K562 (cell line): ENCODE measurements around the gene ECSCR. TPM values are rescaled to one million over a fixed set of nuclear protein-coding genes. Genes with fewer than 3 reads are reported as not detected.

ENCODE experiments used
- ARHGAP35 ChIP-seq: fragments of 450-650 bp; IDR thresholded peaks from 2 replicates; pipeline ENCODE4 v1.6.1; 2018; ENCODE audit not compliant: partially characterized antibody
- BRD9 ChIP-seq: fragments of 450-650 bp; IDR thresholded peaks from 2 replicates; pipeline ENCODE4 v1.6.1; 2018; ENCODE audit warnings: low read depth; ENCODE audit not compliant: partially characterized antibody
- CEBPG ChIP-seq, 3 experiments: fragments of 200-800 bp in 1 of 3; sonication (Bioruptor generic) in 1 of 3; sonication (generic) in 1 of 3; formaldehyde crosslinking in 1 of 3; IDR thresholded peaks in 2 of 3; conservative IDR thresholded peaks in 1 of 3; 2 replicates each; pipeline versions ENCODE4 v1.6.1 to v1.8.0; 2016 to 2022; ENCODE audit warnings: missing compliant biosample characterization in 2 of 3, missing genetic modification characterization in 2 of 3, mild to moderate bottlenecking in 1 of 3, missing genetic modification reagents in 1 of 3
- CXXC5 ChIP-seq: fragments of 250-450 bp; sonication (Bioruptor Pico); IDR thresholded peaks from 2 replicates; pipeline ENCODE4 v1.8.0; 2022; ENCODE audit warnings: inconsistent platforms, mild to moderate bottlenecking, moderate library complexity
- DIDO1 ChIP-seq: fragments of 450-650 bp; IDR thresholded peaks from 2 replicates; pipeline ENCODE4 v1.6.1; 2016; ENCODE audit warnings: low read depth, missing biosample characterization, missing genetic modification characterization
- ELF2 ChIP-seq: fragments of 250-450 bp; sonication (Bioruptor Pico); IDR thresholded peaks from 2 replicates; pipeline ENCODE4 v1.5.0; 2021; ENCODE audit warnings: mild to moderate bottlenecking
- HSF4 ChIP-seq: fragments of 250-450 bp; sonication (Bioruptor Pico); IDR thresholded peaks from 2 replicates; pipeline ENCODE4 v2.1.2; 2022; ENCODE audit warnings: mild to moderate bottlenecking, moderate library complexity, borderline replicate concordance
- MECOM ChIP-seq: fragments of 250-450 bp; sonication (Bioruptor Pico); IDR thresholded peaks from 2 replicates; pipeline ENCODE4 v1.8.0; 2022; ENCODE audit warnings: inconsistent platforms
- MYNN ChIP-seq, 2 experiments: sonication (generic); formaldehyde crosslinking in 1 of 2; IDR thresholded peaks; 2 replicates each; pipeline versions ENCODE4 v1.5.0 to v1.6.1; 2016 to 2020; ENCODE audit warnings: antibody characterized with exemption in 1 of 2, missing genetic modification reagents in 1 of 2
- NR2C2 ChIP-seq, 2 experiments: fragments of 200-800 bp in 1 of 2; sonication (Bioruptor generic) in 1 of 2; sonication (generic) in 1 of 2; formaldehyde crosslinking in 1 of 2; IDR thresholded peaks; 2 replicates each; pipeline versions ENCODE4 v1.6.1 to v1.8.0; 2016 to 2022; ENCODE audit warnings: mild to moderate bottlenecking in 1 of 2, missing compliant biosample characterization in 1 of 2, missing genetic modification characterization in 1 of 2, missing genetic modification reagents in 1 of 2
- PML ChIP-seq: IDR thresholded peaks from 2 replicates; pipeline ENCODE4 v1.6.1; 2012; ENCODE audit warnings: low read length, inconsistent platforms
- RBFOX2 ChIP-seq: fragments of 200-400 bp; formaldehyde crosslinking; IDR thresholded peaks from 2 replicates; pipeline ENCODE4 v1.6.1; 2017; ENCODE audit warnings: low read depth, mild to moderate bottlenecking, low read length, moderate library complexity
- RBM17 ChIP-seq: fragments of 200-400 bp; formaldehyde crosslinking; IDR thresholded peaks from 2 replicates; pipeline ENCODE4 v1.6.1; 2017; ENCODE audit warnings: low read depth, mild to moderate bottlenecking, low read length, borderline replicate concordance
- RFX5 ChIP-seq: IDR thresholded peaks from 2 replicates; pipeline ENCODE4 v1.6.1; 2011; ENCODE audit warnings: low read depth, mild to moderate bottlenecking, improper control_type of control experiment, low read length
- RNF2 ChIP-seq: sonication (generic); IDR thresholded peaks from 2 replicates; pipeline ENCODE4 v1.6.1; 2016
- SMAD2 ChIP-seq: fragments of 150-350 bp; IDR thresholded peaks from 2 replicates; pipeline ENCODE4 v1.6.1; 2014; ENCODE audit warnings: low read depth, mild to moderate bottlenecking, low read length
- SPI1 ChIP-seq: IDR thresholded peaks from 2 replicates; pipeline ENCODE4 v1.6.1; 2011; ENCODE audit warnings: low read depth, low read length, control low read depth, borderline replicate concordance
- STAT5A ChIP-seq: IDR thresholded peaks from 2 replicates; pipeline ENCODE4 v1.6.1; 2012; ENCODE audit warnings: low read length, inconsistent platforms, borderline replicate concordance
- TBP ChIP-seq: optimal IDR thresholded peaks from 2 replicates; pipeline ENCODE3; 2011; ENCODE audit warnings: low read depth, low read length, improper control_type of control experiment
- TCF15 ChIP-seq: fragments of 250-450 bp; sonication (Bioruptor Pico); IDR thresholded peaks from 2 replicates; pipeline ENCODE4 v1.8.0; 2022; ENCODE audit warnings: moderate library complexity, mild to moderate bottlenecking, inconsistent platforms
- TRIM24 ChIP-seq, 2 experiments: fragments of 450-650 bp; IDR thresholded peaks; 2 replicates each; pipeline ENCODE4 v1.6.1; 2016
- USF1 ChIP-seq: sonication (generic); formaldehyde crosslinking; IDR thresholded peaks from 2 replicates; pipeline ENCODE4 v1.9.0; 2022; ENCODE audit warnings: mild to moderate bottlenecking, missing genetic modification reagents
- XRCC4 ChIP-seq: IDR thresholded peaks from one replicate; pipeline ENCODE4 v1.6.1; 2011; ENCODE audit not compliant: insufficient read depth, insufficient read length; ENCODE audit errors: extremely low read depth
- ZBTB8A ChIP-seq: fragments of 450-650 bp; IDR thresholded peaks from 2 replicates; pipeline ENCODE4 v1.6.1; 2018; ENCODE audit warnings: mild to moderate bottlenecking, moderate library complexity; ENCODE audit not compliant: partially characterized antibody
- ZNF224 ChIP-seq: sonication (generic); formaldehyde crosslinking; IDR thresholded peaks from 2 replicates; pipeline ENCODE4 v1.8.0; 2022; ENCODE audit warnings: mild to moderate bottlenecking, missing genetic modification reagents
- ZNF24 ChIP-seq: fragments of 450-650 bp; IDR thresholded peaks from 2 replicates; pipeline ENCODE4 v1.6.1; 2016
- ZNF41 ChIP-seq: fragments of 250-450 bp; sonication (Bioruptor Pico); conservative IDR thresholded peaks from 2 replicates; pipeline ENCODE4 v1.4.0; 2020; ENCODE audit warnings: mild to moderate bottlenecking
- ZNF431 ChIP-seq: sonication (generic); formaldehyde crosslinking; IDR thresholded peaks from 2 replicates; pipeline ENCODE4 v1.8.0; 2022; ENCODE audit warnings: mild to moderate bottlenecking, missing genetic modification reagents
- ZNF766 ChIP-seq: fragments of 200-800 bp; sonication (Bioruptor generic); conservative IDR thresholded peaks from 2 replicates; pipeline ENCODE4 v1.6.1; 2016; ENCODE audit warnings: missing genetic modification characterization, missing compliant biosample characterization
- ZNF77 ChIP-seq: fragments of 250-450 bp; sonication (Bioruptor Pico); IDR thresholded peaks from 2 replicates; pipeline ENCODE4 v1.5.0; 2020
- polyA plus RNA-seq, 8 experiments: library from polyadenylated mRNA; depleted of rRNA in 4 of 8; stranded (reverse) in 5 of 8; unstranded in 3 of 8; fragments of >200 nt; fragmentation: Nextera tagmentation in 2 of 8; fragmentation: Illumina TruSeq in 1 of 8; extraction: Ambion mirVana in 2 of 8; extraction: Trizol in 1 of 8; gene quantifications; 2 replicates each; pipeline versions ENCODE4 v1.2.1 to v1.2.3, GENCODE V29; 2011 to 2014; ENCODE audit warnings: inconsistent platforms in 1 of 8, missing spikeins in 1 of 8
- total RNA-seq, 7 experiments: library from RNA; depleted of rRNA in 6 of 7; stranded (reverse); fragments of >200 nt in 6 of 7; fragmentation: Illumina TruSeq in 2 of 7; extraction: Trizol in 2 of 7; gene quantifications; 2 replicates each; pipeline versions ENCODE4 v1.2.1 to v1.2.3, GENCODE V29; 2011 to 2021; ENCODE audit warnings: low replicate concordance in 1 of 7

Gene ECSCR
- total and polyA plus RNA-seq, 9 of the 15 experiments (the other 6 are each of a cell fraction or from before 2014, with no cell fraction given), result 0.10 to 0.25 (median 0.13) TPM; not detected in 6

- TF ChIP-seq USF1 (peak; percentile 29; the same call in 1 of the 2 replicates), SMAD2 (no peak), NR2C2 (CRISPR knock-in tag; IDR thresholded peaks at IDR 0.05) (no peak), NR2C2 (tag; IDR thresholded peaks at IDR 0.05) (no peak), ARHGAP35 (no peak), DIDO1 (tag) (no peak), HSF4 (CRISPR knock-in tag) (no peak), SPI1 (peak; percentile 93), MYNN (IDR thresholded peaks at IDR 0.05) (0 out of 2 replicates have a peak, but pooled peaks have one; percentile 47), MYNN (CRISPR knock-in tag; IDR thresholded peaks at IDR 0.05) (no peak), ZNF41 (no peak), ZNF431 (CRISPR knock-in tag) (no peak), CXXC5 (peak; percentile 49), TCF15 (CRISPR knock-in tag) (no peak), BRD9 (no peak), ELF2 (0 out of 2 replicates have a peak, but pooled peaks have one; percentile 19), RFX5 (no peak), CEBPG (CRISPR knock-in tag; IDR thresholded peaks at IDR 0.05) (peak; percentile 96), CEBPG (tag; conservative IDR thresholded peaks at IDR 0.05 in 1 of 2, IDR thresholded peaks at IDR 0.05 in 1 of 2) (peak; percentile 99 to 100), RBM17 (no peak), RBFOX2 (peak; percentile 56), ZNF224 (CRISPR knock-in tag) (no peak), TRIM24 (IDR thresholded peaks at IDR 0.05) (peak; percentile 80 to 84), MECOM (CRISPR knock-in tag) (0 out of 2 replicates have a peak, but pooled peaks have one; percentile 38), STAT5A (peak; percentile 48; the same call in 1 of the 2 replicates), ZNF77 (CRISPR knock-in tag) (no peak), ZNF24 (peak; percentile 10; the same call in 1 of the 2 replicates), ZNF766 (CRISPR knock-in tag) (peak; percentile 25), PML (peak; percentile 54; the same call in 1 of the 2 replicates), ZBTB8A (no peak), XRCC4 (no peak), TBP (peak; percentile 64), RNF2 (peak; percentile 97; the same call in 1 of the 2 replicates)
Measured at GRCh38 chr5:139474890-139475791, 12.6 kb upstream of the ECSCR start (continued).
